22Rv1 (cell line): ENCODE data around the gene MARCHF3.

Experiments used
- CTCF ChIP-seq: fragments of 450-650 bp; IDR thresholded peaks from 2 replicates; pipeline ENCODE4 v1.5.1; 2017; ENCODE audit warnings: mild to moderate bottlenecking
- ZFX ChIP-seq: fragments of 450-650 bp; IDR thresholded peaks from 2 replicates; pipeline ENCODE4 v1.6.1; 2017; ENCODE audit warnings: antibody characterized with exemption, borderline replicate concordance

- TF ChIP-seq CTCF (no peak), ZFX (no peak)
These were observed 118.4 kb downstream of the MARCHF3 start for GRCh38 chr5:126911986-126912385.
